Measurements from ENCODE around the gene PHRF1. TPM values are rescaled to one million over a fixed set of nuclear protein-coding genes. Genes with fewer than 3 reads are reported as not detected.

PHRF1 gene
- total RNA-seq, 1 donor: 27.5 TPM

- DNase-seq (ENCODE audit: insufficient read length, low spot score, missing footprints): peak; percentile 58
- Histone ChIP-seq H3K27me3 (ENCODE audit: insufficient read depth, low read length) (no peaks in the 10 kb centered on the region), H4K20me1 (ENCODE audit: insufficient read depth, low read length) (peaks cover 18% of the 10 kb centered on the region), H3K9me3 (ENCODE audit: low read depth, low read length) (no peaks in the 10 kb centered on the region), H3K4me2 (ENCODE audit: insufficient read depth, low read length) (no peak overlapping the region), H2AFZ (ENCODE audit: low read length) (no peak overlapping the region), H3K36me3 (ENCODE audit: insufficient read depth, low read length) (peaks cover 23% of the 10 kb centered on the region), H3K79me2 (ENCODE audit: insufficient read depth, low read length) (peaks cover 4% of the 10 kb centered on the region), H3K4me1 (ENCODE audit: insufficient read depth, low read length) (no peaks in the 10 kb centered on the region), H3K27ac (ENCODE audit: low read depth, low read length) (no peak overlapping the region), H3K4me3 (ENCODE audit: insufficient read depth, low read length) (no peak overlapping the region)
- TF ChIP-seq, protein P1, sequence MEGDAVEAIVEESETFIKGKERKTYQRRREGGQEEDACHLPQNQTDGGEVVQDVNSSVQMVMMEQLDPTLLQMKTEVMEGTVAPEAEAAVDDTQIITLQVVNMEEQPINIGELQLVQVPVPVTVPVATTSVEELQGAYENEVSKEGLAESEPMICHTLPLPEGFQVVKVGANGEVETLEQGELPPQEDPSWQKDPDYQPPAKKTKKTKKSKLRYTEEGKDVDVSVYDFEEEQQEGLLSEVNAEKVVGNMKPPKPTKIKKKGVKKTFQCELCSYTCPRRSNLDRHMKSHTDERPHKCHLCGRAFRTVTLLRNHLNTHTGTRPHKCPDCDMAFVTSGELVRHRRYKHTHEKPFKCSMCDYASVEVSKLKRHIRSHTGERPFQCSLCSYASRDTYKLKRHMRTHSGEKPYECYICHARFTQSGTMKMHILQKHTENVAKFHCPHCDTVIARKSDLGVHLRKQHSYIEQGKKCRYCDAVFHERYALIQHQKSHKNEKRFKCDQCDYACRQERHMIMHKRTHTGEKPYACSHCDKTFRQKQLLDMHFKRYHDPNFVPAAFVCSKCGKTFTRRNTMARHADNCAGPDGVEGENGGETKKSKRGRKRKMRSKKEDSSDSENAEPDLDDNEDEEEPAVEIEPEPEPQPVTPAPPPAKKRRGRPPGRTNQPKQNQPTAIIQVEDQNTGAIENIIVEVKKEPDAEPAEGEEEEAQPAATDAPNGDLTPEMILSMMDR (IDR thresholded peaks at IDR 0.05; ENCODE audit: extremely low read depth, low read depth, low read length): no peak
Observed at GRCh38 chr11:660281-660680, 84.0 kb downstream of the PHRF1 start.

DNA sequence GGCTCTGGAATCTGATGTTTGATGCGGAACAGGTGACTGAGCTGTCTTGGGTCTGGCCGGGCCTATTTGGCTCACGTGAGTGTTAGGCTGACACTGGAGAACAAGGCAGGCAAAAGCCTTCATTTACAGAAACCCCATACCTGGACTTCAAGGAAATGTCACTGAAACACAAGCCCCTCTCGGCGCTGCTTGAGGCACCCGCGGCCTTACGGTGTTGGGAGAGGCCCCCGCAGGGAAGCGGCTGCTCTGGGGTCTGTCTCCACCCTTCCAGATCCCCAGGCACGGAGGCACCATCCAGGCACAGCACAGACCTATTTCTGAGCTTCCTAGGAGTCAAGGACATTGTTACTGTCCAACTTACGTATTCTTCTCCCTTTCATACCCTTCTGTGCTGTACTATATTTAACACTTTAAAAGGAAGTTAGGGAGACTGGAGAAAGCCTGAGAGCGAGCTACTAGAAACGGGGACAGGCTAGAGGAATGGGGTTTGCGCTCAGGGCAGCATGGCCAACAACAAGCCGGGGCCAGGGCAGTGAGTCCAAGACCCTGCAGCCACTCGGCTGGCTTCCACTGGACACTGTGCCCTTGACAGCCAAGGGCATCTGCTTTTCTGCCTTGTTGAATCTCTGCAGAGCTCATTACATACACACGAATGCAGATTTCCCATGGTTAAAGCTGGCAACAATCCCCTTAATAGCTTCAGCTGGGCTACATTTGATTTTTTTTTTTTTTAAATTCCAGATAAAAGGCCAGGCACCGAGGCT, 84.6 kb downstream of the PHRF1 start:
- peaks cover 23% of the 10 kb centered on the region for H3K36me3 ChIP-seq (ENCODE audit: insufficient read depth, low read length)
- no peak overlapping the region for H3K4me2 ChIP-seq (ENCODE audit: insufficient read depth, low read length)
- no peaks in the 10 kb centered on the region for H3K27me3 ChIP-seq (ENCODE audit: insufficient read depth, low read length)
- TF ChIP-seq, protein P1 (IDR thresholded peaks at IDR 0.05; ENCODE audit: extremely low read depth, low read depth, low read length): no peak
- no peak overlapping the region for H3K4me3 ChIP-seq (ENCODE audit: insufficient read depth, low read length)
- peaks cover 4% of the 10 kb centered on the region for H3K79me2 ChIP-seq (ENCODE audit: insufficient read depth, low read length)
- peak; percentile 35 for DNase-seq (ENCODE audit: insufficient read length, low spot score, missing footprints)
- no peak overlapping the region for H3K27ac ChIP-seq (ENCODE audit: low read depth, low read length)
- peaks cover 18% of the 10 kb centered on the region for H4K20me1 ChIP-seq (ENCODE audit: insufficient read depth, low read length)
- no peaks in the 10 kb centered on the region for H3K4me1 ChIP-seq (ENCODE audit: insufficient read depth, low read length)
- no peak overlapping the region for H2AFZ ChIP-seq (ENCODE audit: low read length)
- no peaks in the 10 kb centered on the region for H3K9me3 ChIP-seq (ENCODE audit: low read depth, low read length)

Small RNAs within 50 kb of the gene (small RNA-seq; reads per million reads assigned to genes)
- 20.1 reads per million, percentile 94 among the genes with 10 or more reads in this experiment for gene MIR210

Other genes starting within 250 kb of the PHRF1 start
- gene B4GALNT4, start 207.0 kb upstream of the PHRF1 start, total RNA-seq: 0.88 and 2.2 TPM in 2 replicates
- gene PKP3, start 182.3 kb upstream of the PHRF1 start, total RNA-seq: 0.88 and 2.5 TPM in 2 replicates
- gene SIGIRR, start 161.5 kb upstream of the PHRF1 start, total RNA-seq: 10.9 and 14.5 TPM in 2 replicates
- under 0.01 TPM in 1 of 2 replicates, not detected in the other for gene ANO9, start 134.5 kb upstream of the PHRF1 start, total RNA-seq
- gene PTDSS2, start 126.2 kb upstream of the PHRF1 start, total RNA-seq: 33.0 and 36.2 TPM in 2 replicates
- 441 and 506 TPM in 2 replicates for gene RNH1, start 69.2 kb upstream of the PHRF1 start, total RNA-seq
- 28.6 and 35.7 TPM in 2 replicates for gene HRAS, start 40.9 kb upstream of the PHRF1 start, total RNA-seq
- 0.88 and 1.1 TPM in 2 replicates for gene LRRC56, start 38.9 kb upstream of the PHRF1 start, total RNA-seq
- 0.29 and 0.36 TPM in 2 replicates for gene LMNTD2, start 15.7 kb upstream of the PHRF1 start, total RNA-seq
- gene RASSF7, start 15.5 kb upstream of the PHRF1 start, total RNA-seq: 2.4 and 6.2 TPM in 2 replicates
- gene IRF7, start 39.5 kb downstream of the PHRF1 start, total RNA-seq: 11.5 and 21.4 TPM in 2 replicates
- gene CDHR5, start 48.5 kb downstream of the PHRF1 start, total RNA-seq: not detected in 2 replicates
- not detected in 2 replicates for gene SCT, start 50.7 kb downstream of the PHRF1 start, total RNA-seq
- under 0.01 TPM in 1 of 2 replicates, not detected in the other for gene DRD4, start 60.8 kb downstream of the PHRF1 start, total RNA-seq
- 38.0 and 44.2 TPM in 2 replicates for gene DEAF1, start 118.8 kb downstream of the PHRF1 start, total RNA-seq
- gene TMEM80, start 119.3 kb downstream of the PHRF1 start, total RNA-seq: 17.4 and 21.2 TPM in 2 replicates
- gene EPS8L2, start 129.8 kb downstream of the PHRF1 start, total RNA-seq: 29.7 and 30.1 TPM in 2 replicates
- gene TALDO1, start 171.0 kb downstream of the PHRF1 start, total RNA-seq: 204 TPM in 2 replicates
- 31.5 and 37.3 TPM in 2 replicates for gene GATD1, start 201.0 kb downstream of the PHRF1 start, total RNA-seq
- gene CEND1, start 213.6 kb downstream of the PHRF1 start, total RNA-seq: not detected in 2 replicates
- gene SLC25A22, start 221.8 kb downstream of the PHRF1 start, total RNA-seq: 8.0 and 9.0 TPM in 2 replicates
- gene PIDD1, start 228.8 kb downstream of the PHRF1 start, total RNA-seq: 5.9 and 6.5 TPM in 2 replicates
- 227 and 386 TPM in 2 replicates for gene RPLP2, start 233.5 kb downstream of the PHRF1 start, total RNA-seq
- gene PNPLA2, start 242.4 kb downstream of the PHRF1 start, total RNA-seq: 32.1 and 32.6 TPM in 2 replicates